DND-41 (cell line): Measurements from ENCODE around the gene CASD1.

ENCODE experiments used
- EZH2 ChIP-seq: IDR thresholded peaks from 3 replicates; pipeline ENCODE4 v1.6.1; 2012; ENCODE audit warnings: borderline replicate concordance, low read depth, mild to moderate bottlenecking, moderate library complexity, low read length, inconsistent platforms; ENCODE audit not compliant: severe bottlenecking
- TF ChIP-seq, protein P1 (sequence below): IDR thresholded peaks from 2 replicates; pipeline ENCODE4 v1.5.1; 2012; ENCODE audit warnings: borderline replicate concordance, low read length, moderate library complexity, mild to moderate bottlenecking; ENCODE audit not compliant: poor library complexity, severe bottlenecking; ENCODE audit errors: extremely low read depth

DNA sequence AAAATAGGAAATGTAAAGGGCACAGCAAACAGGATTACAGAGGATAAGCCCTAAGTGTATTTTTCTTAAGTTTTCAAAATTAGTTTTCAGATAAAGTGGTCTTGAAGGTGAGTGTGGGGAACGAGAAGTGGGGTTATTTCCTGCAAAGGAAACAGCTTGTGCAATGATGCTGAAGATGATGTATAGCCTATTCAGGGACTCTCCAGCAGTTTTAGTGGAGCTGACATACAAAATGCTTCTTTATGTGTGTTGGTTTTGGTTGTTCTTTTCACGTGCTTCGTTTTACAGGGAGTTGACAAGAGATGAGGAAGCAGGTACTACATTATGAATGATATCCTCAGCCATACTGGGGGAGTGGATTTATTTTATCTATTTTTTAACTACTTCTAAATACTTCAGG lies 20.5 kb downstream of the CASD1 start:
- TF ChIP-seq EZH2, result no peak
- TF ChIP-seq, protein P1, sequence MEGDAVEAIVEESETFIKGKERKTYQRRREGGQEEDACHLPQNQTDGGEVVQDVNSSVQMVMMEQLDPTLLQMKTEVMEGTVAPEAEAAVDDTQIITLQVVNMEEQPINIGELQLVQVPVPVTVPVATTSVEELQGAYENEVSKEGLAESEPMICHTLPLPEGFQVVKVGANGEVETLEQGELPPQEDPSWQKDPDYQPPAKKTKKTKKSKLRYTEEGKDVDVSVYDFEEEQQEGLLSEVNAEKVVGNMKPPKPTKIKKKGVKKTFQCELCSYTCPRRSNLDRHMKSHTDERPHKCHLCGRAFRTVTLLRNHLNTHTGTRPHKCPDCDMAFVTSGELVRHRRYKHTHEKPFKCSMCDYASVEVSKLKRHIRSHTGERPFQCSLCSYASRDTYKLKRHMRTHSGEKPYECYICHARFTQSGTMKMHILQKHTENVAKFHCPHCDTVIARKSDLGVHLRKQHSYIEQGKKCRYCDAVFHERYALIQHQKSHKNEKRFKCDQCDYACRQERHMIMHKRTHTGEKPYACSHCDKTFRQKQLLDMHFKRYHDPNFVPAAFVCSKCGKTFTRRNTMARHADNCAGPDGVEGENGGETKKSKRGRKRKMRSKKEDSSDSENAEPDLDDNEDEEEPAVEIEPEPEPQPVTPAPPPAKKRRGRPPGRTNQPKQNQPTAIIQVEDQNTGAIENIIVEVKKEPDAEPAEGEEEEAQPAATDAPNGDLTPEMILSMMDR, result no peak
